ENCODE data around the gene PTPRD.
"Not testable (repeated sequence)": the region's sequence is repeated elsewhere in the genome, so short reads cannot be mapped to it uniquely, and the experiment has no call there.

PTPRD gene

DNA sequence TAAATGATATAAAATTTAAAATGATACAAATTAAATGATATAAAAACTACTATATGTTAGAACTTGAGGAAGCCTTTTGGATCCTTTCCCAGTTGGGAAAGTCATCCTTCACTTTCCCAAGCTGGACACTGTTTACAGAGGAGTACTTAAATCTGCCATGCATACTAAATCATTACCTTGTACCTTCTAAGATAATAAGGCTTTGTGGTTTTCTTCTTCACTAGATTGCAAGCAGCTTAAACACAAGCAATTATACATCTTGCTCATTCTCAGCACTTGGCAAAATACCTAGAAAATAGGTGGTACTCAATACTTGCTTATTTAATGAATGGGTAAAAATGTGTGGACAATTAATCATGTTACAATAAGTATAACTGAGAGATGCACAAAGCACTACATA lies 666.8 kb downstream of the PTPRD start:
- H3K4me3 ChIP-seq (ENCODE audit: low read depth, low read length): no peak overlapping the region
- no peak for DNase-seq (ENCODE audit: low read depth, low spot score)
- no peak for TF ChIP-seq CTCF (IDR thresholded peaks at IDR 0.05; ENCODE audit: insufficient read depth, low read length, missing control alignments)
- ChIA-PET POLR2A (no interaction called here), CTCF (no interaction called here)

DNA sequence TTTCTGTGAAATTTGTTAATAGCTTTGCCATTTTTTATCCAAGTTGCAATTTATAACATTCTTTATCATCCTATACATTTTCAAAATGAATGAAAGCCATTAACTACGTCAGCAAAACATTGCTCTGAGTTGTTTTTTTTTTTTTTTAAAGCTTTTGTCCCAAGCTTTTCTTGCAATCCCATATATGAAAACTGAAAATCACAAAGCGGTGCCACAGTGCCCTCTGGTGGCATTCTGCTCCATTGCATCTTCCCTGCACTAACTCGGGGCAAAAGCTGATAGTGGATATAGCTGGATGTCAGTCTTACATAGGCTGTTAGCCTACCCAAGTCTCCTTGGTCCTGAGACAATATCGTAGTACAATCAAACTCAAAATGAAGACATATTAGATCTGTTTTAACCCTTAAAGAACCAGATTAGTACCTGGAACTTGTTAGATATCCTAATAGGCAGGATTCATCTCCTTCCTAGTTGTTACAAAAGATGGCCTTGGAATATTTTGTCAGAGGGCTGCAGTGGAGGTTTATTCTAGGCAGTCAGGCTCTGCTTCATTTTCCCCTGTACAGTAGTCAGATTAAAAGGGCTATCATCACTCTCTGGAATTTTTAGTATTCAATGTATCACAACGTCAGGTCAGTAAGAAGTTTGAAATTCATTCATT lies 669.9 kb downstream of the PTPRD start:
- POLR2A ChIA-PET: interaction anchor here (0.5 kb wide), 1 partner anchor 1959 kb away, joined by 3 read pairs; no protein-coding TSS in a partner anchor
- H3K4me3 ChIP-seq (ENCODE audit: low read depth, low read length): no peak overlapping the region
- TF ChIP-seq CTCF (IDR thresholded peaks at IDR 0.05; ENCODE audit: insufficient read depth, low read length, missing control alignments): peak; percentile 79
- no peak for DNase-seq (ENCODE audit: low read depth, low spot score)
- CTCF ChIA-PET: interaction anchor here (0.6 to 2.9 kb wide), 17 partner anchors 9 to 339 kb away, joined by 3 to 17 read pairs (median 3); no protein-coding TSS in a partner anchor

- ChIA-PET POLR2A (no interaction called here), CTCF (no interaction called here)
- no peak overlapping the region for H3K4me3 ChIP-seq (ENCODE audit: low read depth, low read length)
- no peak for DNase-seq (ENCODE audit: low read depth, low spot score)
- TF ChIP-seq CTCF (IDR thresholded peaks at IDR 0.05; ENCODE audit: insufficient read depth, low read length, missing control alignments): no peak
Measured at GRCh38 chr9:9938432-9938831, 674.4 kb downstream of the PTPRD start.

DNA sequence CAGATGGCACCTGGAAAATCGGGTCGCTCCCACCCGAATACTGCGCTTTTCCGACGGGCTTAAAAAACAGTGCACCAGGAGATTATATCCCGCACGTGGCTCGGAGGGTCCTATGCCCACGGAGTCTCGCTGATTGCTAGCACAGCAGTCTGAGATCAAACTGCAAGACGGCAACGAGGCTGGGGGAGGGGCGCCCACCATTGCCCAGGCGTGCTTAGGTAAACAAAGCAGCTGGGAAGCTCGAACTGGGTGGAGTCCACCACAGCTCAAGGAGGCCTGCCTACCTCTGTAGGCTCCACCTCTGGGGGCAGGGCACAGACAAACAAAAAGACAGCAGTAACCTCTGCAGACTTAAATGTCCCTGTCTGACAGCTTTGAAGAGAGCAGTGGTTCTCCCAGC lies 681.3 kb downstream of the PTPRD start:
- DNase-seq (ENCODE audit: low read depth, low spot score); POLR2A ChIA-PET; CTCF ChIA-PET; H3K4me3 ChIP-seq (ENCODE audit: low read depth, low read length): not testable (repeated sequence)

DNA sequence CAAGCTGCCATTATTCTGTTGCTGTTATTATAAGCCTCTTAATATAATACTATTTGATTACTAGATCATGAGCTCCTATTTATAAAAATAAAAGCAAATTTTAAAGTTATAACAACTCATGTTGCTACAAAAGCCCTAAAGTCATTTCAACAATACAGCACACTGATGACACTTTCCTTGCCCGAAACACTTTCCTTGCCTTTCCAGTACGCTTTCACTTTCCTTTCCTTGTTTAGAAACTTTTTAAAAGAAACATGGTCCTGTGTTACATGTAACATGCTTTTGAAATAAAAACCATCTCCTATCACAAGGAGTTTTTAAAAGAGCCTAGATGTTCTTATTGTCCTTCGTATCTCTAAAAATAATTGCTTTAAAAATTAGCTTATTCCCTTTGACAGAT lies 688.4 kb downstream of the PTPRD start:
- POLR2A ChIA-PET: no interaction called here
- H3K4me3 ChIP-seq (ENCODE audit: low read depth, low read length): no peak overlapping the region
- TF ChIP-seq CTCF (IDR thresholded peaks at IDR 0.05; ENCODE audit: insufficient read depth, low read length, missing control alignments): no peak
- DNase-seq (ENCODE audit: low read depth, low spot score): no peak
- CTCF ChIA-PET: interaction anchor here (1.4 kb wide), 1 partner anchor 18 kb away, joined by 9 read pairs; no protein-coding TSS in a partner anchor

DNA sequence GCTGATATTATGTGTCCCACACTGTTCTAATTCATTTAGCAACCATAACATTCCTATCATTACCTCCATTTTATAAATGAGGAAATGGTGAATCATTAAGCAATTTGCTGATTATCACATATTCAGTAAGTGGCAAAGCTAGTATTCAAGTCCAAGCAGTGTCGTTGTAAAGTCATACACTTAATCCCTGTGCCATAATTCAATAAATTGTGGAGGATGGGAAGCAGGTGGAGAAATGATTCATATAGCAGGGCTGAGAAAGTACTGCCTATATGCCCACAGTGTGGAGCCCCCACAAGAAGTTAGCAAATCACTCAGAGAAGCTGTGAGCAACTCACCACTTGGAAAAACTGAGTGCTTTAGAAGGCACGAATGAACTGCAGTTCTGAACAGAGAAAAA lies 691.0 kb downstream of the PTPRD start:
- ChIA-PET POLR2A (no interaction called here), CTCF (no interaction called here)

More for the DNA sequence above, 691.0 kb downstream of the PTPRD start:
- TF ChIP-seq CTCF (IDR thresholded peaks at IDR 0.05; ENCODE audit: insufficient read depth, low read length, missing control alignments): no peak
- DNase-seq (ENCODE audit: low read depth, low spot score): no peak
- no peak overlapping the region for H3K4me3 ChIP-seq (ENCODE audit: low read depth, low read length)

Measured in AG04449 (cell line).